Measurements from ENCODE around the gene TP53INP2. TPM values are rescaled to one million over a fixed set of nuclear protein-coding genes. Genes with fewer than 3 reads are reported as not detected.

The TP53INP2 gene
- total and polyA plus RNA-seq, 2 experiments from 2014 or later: 2.7 to 3.3 TPM

- Histone ChIP-seq H3F3A (replicated peaks; ENCODE audit: low read depth) (0 out of 2 replicates have a peak, but pooled peaks cover 3% of the 10 kb centered on the region), H3K4me1 (ENCODE audit: insufficient read depth) (peaks cover 9% of the 10 kb centered on the region; the same call in 1 of the 2 replicates), H3K79me2 (replicated peaks; ENCODE audit: insufficient read depth) (no peaks in the 10 kb centered on the region), H3K27me3 (ENCODE audit: insufficient read depth) (peaks cover 25% of the 10 kb centered on the region), H3K4me3 (no peak overlapping the region), H3K4me2 (no peak overlapping the region), H3K36me3 (ENCODE audit: insufficient read depth) (no peaks in the 10 kb centered on the region), H4K20me1 (replicated peaks; ENCODE audit: insufficient read depth) (no peaks in the 10 kb centered on the region), H2AFZ (no peak overlapping the region), H3K9me2 (ENCODE audit: insufficient read depth) (no peaks in the 10 kb centered on the region), H3K27ac (ENCODE audit: low read depth) (no peak overlapping the region)
- H3K9me3 Mint-ChIP-seq: no peaks in the 10 kb centered on the region; the same call in 2 of the 3 replicates
- peaks cover 10% of the 10 kb centered on the region; the same call in 2 of the 3 replicates for H3K4me1 Mint-ChIP-seq
- H3K27me3 Mint-ChIP-seq (ENCODE audit: insufficient read depth, low read depth, poor library complexity): peaks cover 29% of the 10 kb centered on the region
- no peak for ATAC-seq
- H3K4me3 Mint-ChIP-seq: no peak overlapping the region
- H3K36me3 Mint-ChIP-seq (ENCODE audit: low read depth): no peaks in the 10 kb centered on the region
- no peak for DNase-seq (ENCODE audit: low spot score)
- TF ChIP-seq EZH2phosphoT487 (IDR thresholded peaks at IDR 0.05; ENCODE audit: unreplicated experiment) (no peak), ZNF331 (CRISPR knock-in tag; IDR thresholded peaks at IDR 0.05; ENCODE audit: low read depth) (no peak), NANOG (IDR thresholded peaks at IDR 0.05; ENCODE audit: borderline replicate concordance) (no peak)
- no peak overlapping the region for H3K27ac Mint-ChIP-seq
Measured at GRCh38 chr20:34712525-34713192, 8.5 kb downstream of the TP53INP2 start.

- Histone ChIP-seq H3K4me1 (ENCODE audit: insufficient read depth) (peaks cover 5% of the 10 kb centered on the region; the same call in 1 of the 2 replicates), H3K27me3 (ENCODE audit: insufficient read depth) (peaks cover 25% of the 10 kb centered on the region), H3K36me3 (ENCODE audit: insufficient read depth) (no peaks in the 10 kb centered on the region), H3K9me2 (ENCODE audit: insufficient read depth) (no peaks in the 10 kb centered on the region), H4K20me1 (replicated peaks; ENCODE audit: insufficient read depth) (no peaks in the 10 kb centered on the region), H3K27ac (ENCODE audit: low read depth) (no peak overlapping the region), H3K4me2 (no peak overlapping the region), H2AFZ (no peak overlapping the region), H3K4me3 (no peak overlapping the region), H3F3A (replicated peaks; ENCODE audit: low read depth) (0 out of 2 replicates have a peak, but pooled peaks cover 3% of the 10 kb centered on the region), H3K79me2 (replicated peaks; ENCODE audit: insufficient read depth) (no peaks in the 10 kb centered on the region)
- no peaks in the 10 kb centered on the region for H3K36me3 Mint-ChIP-seq (ENCODE audit: low read depth)
- DNase-seq (ENCODE audit: low spot score) (no peak), ATAC-seq (no peak)
- no peak overlapping the region for H3K4me3 Mint-ChIP-seq
- H3K9me3 Mint-ChIP-seq: no peaks in the 10 kb centered on the region; the same call in 2 of the 3 replicates
- H3K4me1 Mint-ChIP-seq: peaks cover 7% of the 10 kb centered on the region; the same call in 2 of the 3 replicates
- H3K27ac Mint-ChIP-seq: no peak overlapping the region
- peaks cover 23% of the 10 kb centered on the region for H3K27me3 Mint-ChIP-seq (ENCODE audit: insufficient read depth, low read depth, poor library complexity)
- TF ChIP-seq STAT1 (IDR thresholded peaks at IDR 0.05; ENCODE audit: unreplicated experiment): no peak
- no peak for TF ChIP-seq ZNF114 (CRISPR knock-in tag; IDR thresholded peaks at IDR 0.05)
- no peak for TF ChIP-seq CREB1 (CRISPR knock-in tag; IDR thresholded peaks at IDR 0.05; ENCODE audit: low read depth)
- no peak for TF ChIP-seq ZNF331 (CRISPR knock-in tag; IDR thresholded peaks at IDR 0.05; ENCODE audit: low read depth)
- no peak for TF ChIP-seq REST (IDR thresholded peaks at IDR 0.05; ENCODE audit: unreplicated experiment)
- TF ChIP-seq EZH2 (IDR thresholded peaks at IDR 0.05; ENCODE audit: low read depth, unreplicated experiment): no peak
- no peak for TF ChIP-seq NANOG (IDR thresholded peaks at IDR 0.05; ENCODE audit: borderline replicate concordance)
- TF ChIP-seq ZNF462 (CRISPR knock-in tag; IDR thresholded peaks at IDR 0.05): no peak
- TF ChIP-seq POLR2AphosphoS5 (IDR thresholded peaks at IDR 0.05; ENCODE audit: low read depth): no peak
Measured at GRCh38 chr20:34713194-34713943, 9.2 kb downstream of the TP53INP2 start.
